HCT116 (cell line): ENCODE data around the gene KPNA4.

Experiments used
- CEBPB ChIP-seq: IDR thresholded peaks from 2 replicates; pipeline ENCODE4 v1.6.1; 2012; ENCODE audit warnings: low read depth
- CTCF ChIP-seq, 3 experiments: fragments of 200-600 bp in 1 of 3; sonication (generic) in 1 of 3; IDR thresholded peaks in 2 of 3; conservative IDR thresholded peaks in 1 of 3; 2 replicates each; pipeline ENCODE4 v1.5.1; 2012 to 2017; ENCODE audit warnings: low read depth in 2 of 3, low read length in 2 of 3, antibody characterized with exemption in 1 of 3, borderline replicate concordance in 1 of 3, control low read depth in 1 of 3, mild to moderate bottlenecking in 1 of 3, mixed read lengths in 1 of 3, mixed run types in 1 of 3, moderate library complexity in 1 of 3; ENCODE audit not compliant: insufficient read depth in 1 of 3
- EZH2 ChIP-seq: fragments of 200-600 bp; sonication (generic); IDR thresholded peaks from 2 replicates; pipeline ENCODE4 v1.6.1; 2017; ENCODE audit warnings: antibody characterized with exemption, mixed run types
- FOSL1 ChIP-seq: IDR thresholded peaks from 2 replicates; pipeline ENCODE4 v1.6.1; 2012; ENCODE audit warnings: low read depth
- POLR2AphosphoS5 ChIP-seq: IDR thresholded peaks from 2 replicates; pipeline ENCODE4 v1.6.1; 2011; ENCODE audit warnings: mild to moderate bottlenecking, low read depth, low read length, moderate library complexity
- SRF ChIP-seq: IDR thresholded peaks from 2 replicates; pipeline ENCODE4 v1.6.1; 2012; ENCODE audit warnings: low read depth
- YY1 ChIP-seq: IDR thresholded peaks from 2 replicates; pipeline ENCODE4 v1.6.1; 2011; ENCODE audit warnings: low read length, low read depth, moderate library complexity, mild to moderate bottlenecking; ENCODE audit not compliant: insufficient replicate concordance; ENCODE audit errors: extremely low read depth
- ZBTB33 ChIP-seq: IDR thresholded peaks from 2 replicates; pipeline ENCODE4 v1.6.1; 2011; ENCODE audit warnings: mild to moderate bottlenecking, low read length, moderate library complexity; ENCODE audit not compliant: insufficient replicate concordance; ENCODE audit errors: extremely low read depth
- ZNF274 ChIP-seq: fragments of 200-500 bp; sonication (Bioruptor generic); IDR thresholded peaks from 2 replicates; pipeline ENCODE4 v1.6.1; 2014; ENCODE audit warnings: mild to moderate bottlenecking, low read depth, low read length, inconsistent platforms

GRCh38 chr3:160608870-160609269, 43.5 kb upstream of the KPNA4 start:
- TF ChIP-seq CTCF (IDR thresholded peaks at IDR 0.05 in 2 of 3, conservative IDR thresholded peaks at IDR 0.05 in 1 of 3; ENCODE audit: borderline replicate concordance in 1 of 3, insufficient read depth in 1 of 3, low read depth in 2 of 3, low read length in 2 of 3) (no peak), CEBPB (no peak), FOSL1 (no peak), EZH2 (no peak), YY1 (no peak), SRF (no peak), ZBTB33 (no peak), ZNF274 (no peak), POLR2AphosphoS5 (no peak)
